HG03442 (cell line): ENCODE results near the gene GPC3.

Source experiments
- ATAC-seq: cut with Tn5 transposase; IDR thresholded peaks from one replicate; pipeline ENCODE4 v1.9.1; 2021; ENCODE audit warnings: mild to moderate bottlenecking, moderate library complexity; ENCODE audit not compliant: unreplicated experiment

The GPC3 gene

DNA sequence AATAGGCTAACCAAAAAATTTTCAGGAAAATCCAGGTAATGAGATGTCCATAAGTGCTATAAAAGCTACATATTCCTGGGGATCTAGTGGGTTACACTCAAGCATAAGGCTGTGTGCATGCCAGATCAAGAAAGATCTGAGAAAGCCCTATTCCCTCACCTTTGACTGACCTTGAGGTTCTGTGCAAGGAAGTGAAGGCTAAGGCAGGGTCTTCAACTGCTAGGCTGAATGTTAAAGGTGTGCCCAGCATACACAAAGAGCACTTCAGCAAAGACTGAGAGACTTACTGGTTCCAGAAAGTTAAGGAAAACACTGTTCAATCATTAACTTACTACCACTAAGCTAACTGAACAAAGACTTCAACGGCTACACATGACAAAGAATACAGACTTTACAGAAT lies 269.7 kb downstream of the GPC3 start:
- no peak for ATAC-seq

DNA sequence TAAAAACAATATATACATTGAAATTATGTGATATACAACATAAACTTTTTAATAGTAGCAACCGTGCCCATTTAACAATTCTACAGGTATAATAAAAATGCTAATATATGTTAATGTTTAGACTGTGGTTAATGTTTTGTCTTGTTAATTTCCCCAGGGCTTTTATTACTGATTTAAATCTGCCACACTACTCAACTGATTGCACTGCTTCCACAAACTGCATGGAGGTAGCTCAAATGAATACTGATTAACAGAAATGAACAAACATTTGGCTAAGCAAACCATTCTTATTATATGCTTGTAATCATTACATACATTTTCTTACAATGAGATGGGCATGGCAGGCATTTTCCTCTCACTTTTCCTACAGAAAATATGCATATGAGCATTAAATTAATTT lies 275.9 kb downstream of the GPC3 start:
- no peak for ATAC-seq

DNA sequence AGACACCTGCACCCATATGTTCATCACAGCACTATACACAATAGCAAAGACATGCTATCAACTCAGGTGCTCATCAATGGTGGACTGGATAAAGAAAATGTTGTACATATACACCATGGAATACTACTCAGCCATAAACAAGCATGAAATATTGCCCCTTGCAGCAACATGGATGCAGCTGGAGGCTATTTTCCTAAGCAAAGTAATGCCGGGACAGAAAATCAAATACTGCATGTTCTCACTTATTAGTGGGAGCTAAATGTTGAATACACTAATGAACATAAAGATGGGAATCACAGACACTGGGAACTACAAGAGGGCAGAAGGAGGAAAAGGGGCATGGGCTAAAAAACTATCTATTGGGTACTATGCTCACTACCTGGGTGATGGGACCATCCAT lies 278.5 kb downstream of the GPC3 start:
- ATAC-seq, result no peak

DNA sequence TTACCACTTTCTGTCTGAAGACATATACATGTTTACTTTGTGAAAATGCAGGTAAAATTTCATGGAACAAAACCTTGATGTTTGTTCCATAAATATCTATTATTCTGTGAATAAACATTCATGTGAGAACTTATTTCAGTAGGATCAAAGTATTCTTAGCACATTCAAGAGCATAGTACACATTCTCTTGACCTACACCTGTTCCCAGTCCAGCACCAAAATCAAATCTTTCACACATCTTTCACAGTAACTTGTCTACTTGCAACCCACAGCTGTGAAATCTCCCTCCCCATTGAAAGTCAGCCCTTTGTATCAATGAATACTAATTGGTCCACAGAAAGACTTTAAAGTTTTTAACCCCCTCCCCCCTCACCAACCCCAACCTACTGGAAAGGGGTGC lies 283.2 kb downstream of the GPC3 start:
- no peak for ATAC-seq

DNA sequence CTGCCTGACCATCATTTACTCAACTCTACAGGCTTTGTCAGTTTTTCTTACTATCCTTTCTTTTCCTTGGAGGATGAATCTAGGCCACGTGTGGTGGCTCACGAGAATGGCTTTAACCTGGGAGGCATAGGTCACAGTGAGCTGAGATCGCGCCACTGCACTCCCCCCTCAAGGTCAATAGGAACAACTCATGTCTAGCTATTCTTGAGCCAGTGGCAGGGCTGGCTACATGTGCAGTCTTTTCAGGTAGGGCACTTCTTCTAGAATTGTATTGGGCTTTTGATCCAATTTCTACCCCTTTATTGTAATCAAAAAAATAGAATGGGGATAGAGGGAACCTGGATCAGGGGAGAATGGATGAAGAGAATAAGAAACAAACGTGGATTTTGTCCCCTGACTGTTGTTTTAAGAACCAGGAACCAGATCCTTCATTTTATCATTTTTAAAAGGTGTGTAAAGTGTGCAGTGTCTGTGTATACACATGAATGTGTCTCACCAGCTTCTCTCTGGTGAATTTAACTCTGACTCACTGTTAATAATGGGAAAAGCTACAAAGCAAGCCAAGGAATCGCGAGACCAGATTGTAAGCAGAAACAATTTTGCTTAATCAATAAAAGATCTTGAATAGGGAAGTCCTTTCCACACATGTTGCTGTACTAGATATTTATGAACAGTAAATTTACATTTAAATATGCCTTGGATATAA lies 286.2 kb downstream of the GPC3 start:
- ATAC-seq, result no peak

DNA sequence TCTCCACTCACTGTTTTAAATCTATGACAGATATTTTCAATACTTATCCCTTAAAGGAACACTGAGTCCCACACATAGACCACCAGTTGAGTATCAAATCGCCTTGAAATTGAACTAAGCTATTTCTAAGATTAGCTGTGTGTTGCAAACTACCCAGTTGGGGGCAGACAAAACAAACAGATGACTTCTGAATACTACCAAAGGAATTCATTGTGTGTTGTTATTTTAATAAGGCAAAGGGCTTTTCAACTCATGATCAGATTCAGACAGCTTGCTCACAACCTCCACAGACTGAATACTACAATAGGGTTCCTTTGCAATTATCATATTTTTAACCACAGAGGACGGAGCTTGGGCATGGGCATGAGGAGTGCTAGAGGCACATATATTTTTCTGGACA lies 287.1 kb downstream of the GPC3 start:
- ATAC-seq, result no peak

DNA sequence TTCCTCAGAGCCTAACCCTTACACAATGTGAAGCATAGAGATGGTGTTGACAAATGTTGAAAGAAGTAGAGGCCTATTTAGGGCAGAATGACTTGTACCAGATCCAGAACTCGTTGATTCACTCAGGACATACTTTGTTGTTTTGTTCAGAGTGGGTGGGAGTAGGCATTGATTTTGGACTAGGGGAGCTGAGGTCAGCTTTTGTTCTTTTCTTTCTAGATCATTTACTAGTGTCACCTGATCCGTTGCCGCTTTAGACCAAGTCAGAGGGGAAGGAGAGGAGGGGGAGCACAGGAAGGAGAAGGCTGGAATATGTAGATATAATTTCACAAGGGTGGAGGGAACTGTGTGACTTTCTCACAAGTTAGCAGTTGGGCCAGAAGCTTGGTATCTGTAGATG lies 287.7 kb downstream of the GPC3 start:
- no peak for ATAC-seq

DNA sequence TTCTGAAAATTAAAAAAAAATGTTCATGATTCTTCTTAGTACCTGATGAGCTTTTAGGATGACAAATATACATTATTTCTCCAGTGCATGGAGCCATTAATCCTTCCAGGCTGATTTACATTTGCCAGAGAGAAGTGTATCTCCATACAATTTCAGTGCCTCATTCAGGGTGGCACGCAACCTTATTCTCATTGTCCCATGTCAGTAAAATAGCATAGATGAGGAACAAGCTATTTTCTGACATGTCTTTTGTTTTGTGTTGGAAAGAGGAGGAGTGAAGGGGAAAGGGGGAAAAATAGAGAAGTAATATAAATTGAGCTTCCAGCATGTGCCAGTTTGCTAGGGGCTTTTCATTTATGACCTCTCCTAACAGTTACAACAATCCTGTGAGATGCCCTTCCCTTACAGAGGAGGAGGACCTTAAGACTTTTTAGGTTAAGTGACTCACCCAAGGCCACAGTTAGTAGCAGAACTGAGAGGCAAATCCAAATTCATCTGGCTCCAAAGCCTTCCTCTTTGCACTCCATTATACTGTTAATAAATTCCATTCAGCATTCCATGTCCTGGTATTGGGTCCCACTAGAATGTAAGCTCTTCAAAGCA lies 295.3 kb downstream of the GPC3 start:
- ATAC-seq, result no peak

DNA sequence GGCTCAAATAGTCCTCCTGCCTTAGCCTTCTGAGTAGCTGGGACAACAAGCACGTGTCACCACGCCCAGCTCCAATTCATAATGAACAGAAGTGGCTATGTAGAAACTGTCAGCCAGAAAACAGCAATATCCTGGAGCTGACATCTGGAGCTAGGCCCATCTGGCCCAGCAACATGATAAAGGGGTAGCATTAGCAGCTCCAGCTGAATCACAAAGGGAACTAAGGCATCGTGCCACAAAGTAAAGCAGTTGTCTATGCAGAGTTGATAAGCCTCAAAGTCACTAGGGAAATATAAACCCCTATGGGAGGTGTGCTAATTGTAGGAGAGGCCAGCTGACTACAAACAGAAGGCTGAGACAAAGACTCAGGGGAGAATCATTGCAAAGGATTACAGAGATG lies 299.6 kb downstream of the GPC3 start:
- ATAC-seq, result no peak

DNA sequence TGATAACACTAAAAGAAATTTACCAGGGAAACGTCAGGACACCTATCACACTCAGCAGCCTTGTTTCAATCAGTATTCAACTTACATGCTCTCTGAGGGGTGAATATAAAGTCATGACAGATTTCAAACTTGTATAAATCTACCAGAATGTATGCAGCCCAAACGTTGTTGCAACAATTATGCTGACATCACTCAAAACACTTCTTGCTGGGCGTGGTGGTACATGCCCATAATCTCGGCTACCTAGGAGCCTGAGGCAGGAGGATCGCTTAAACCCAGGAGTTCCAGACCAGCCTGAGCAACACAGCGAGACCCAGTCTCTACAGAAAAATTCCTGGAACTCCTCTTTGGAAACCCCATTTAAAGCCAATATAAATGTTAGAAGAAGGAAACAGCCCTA lies 303.5 kb downstream of the GPC3 start:
- ATAC-seq, result no peak

DNA sequence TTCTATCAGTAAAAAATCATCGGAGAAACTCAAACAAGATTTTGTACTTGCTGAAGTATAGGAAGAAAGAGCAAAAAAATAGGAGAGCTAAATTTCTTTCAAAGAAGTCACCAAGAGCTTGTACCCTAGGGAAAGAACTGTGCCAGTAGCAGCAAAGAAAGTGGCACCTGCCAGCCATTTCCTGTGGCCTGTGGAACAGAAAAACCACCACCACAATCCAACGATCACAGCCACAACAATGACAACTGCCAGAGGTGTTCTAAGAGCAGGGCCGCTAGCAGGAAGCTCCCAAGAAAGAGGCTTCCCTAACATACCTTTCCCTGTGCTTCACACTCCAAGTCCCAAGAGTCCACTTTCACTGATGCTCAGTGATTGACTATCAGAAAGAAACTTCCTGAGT lies 304.0 kb downstream of the GPC3 start:
- no peak for ATAC-seq

DNA sequence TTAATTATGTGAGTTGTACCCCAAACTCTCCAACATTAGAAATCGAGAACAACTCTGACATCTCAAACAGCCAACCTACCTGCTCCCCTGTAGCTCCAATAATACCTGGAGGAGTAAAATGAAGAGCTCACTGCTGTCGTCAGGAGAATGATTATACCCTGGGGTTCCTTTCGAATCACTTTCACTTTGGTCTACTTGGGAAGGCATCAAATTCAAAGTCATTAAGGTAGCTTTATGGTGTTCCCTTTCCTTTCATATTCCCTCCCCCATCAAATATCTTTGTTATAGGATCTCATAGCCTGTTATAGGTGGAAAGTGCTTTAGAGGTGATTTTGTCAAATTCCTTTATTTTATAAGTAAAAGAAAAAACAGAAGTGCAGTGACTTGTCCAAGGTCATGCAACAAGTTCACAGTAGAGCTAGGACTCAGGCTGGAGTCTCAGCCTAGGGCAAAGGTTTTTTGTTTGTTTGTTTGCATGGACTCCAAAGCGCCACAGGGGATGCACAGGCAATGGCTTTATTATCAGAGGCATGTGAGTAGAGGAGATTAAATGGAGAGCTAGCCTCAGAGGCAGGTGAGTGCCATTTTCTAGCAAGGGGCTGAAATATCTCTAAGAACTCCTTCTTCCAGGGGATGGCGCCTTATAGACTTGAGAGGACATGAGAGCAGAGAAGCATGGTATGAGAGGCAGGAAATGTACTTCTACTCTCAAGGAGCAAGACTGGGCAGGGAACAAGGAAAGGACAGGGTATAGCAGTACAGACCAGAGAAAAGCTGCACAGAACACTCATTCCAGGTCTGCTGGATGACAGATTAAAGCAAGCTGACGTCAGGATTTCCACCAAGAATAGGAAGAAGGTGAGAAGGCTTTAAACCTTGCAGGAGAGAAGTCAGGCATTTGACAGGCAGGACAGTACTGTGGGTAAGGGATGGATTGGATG lies 308.0 kb downstream of the GPC3 start:
- no peak for ATAC-seq

DNA sequence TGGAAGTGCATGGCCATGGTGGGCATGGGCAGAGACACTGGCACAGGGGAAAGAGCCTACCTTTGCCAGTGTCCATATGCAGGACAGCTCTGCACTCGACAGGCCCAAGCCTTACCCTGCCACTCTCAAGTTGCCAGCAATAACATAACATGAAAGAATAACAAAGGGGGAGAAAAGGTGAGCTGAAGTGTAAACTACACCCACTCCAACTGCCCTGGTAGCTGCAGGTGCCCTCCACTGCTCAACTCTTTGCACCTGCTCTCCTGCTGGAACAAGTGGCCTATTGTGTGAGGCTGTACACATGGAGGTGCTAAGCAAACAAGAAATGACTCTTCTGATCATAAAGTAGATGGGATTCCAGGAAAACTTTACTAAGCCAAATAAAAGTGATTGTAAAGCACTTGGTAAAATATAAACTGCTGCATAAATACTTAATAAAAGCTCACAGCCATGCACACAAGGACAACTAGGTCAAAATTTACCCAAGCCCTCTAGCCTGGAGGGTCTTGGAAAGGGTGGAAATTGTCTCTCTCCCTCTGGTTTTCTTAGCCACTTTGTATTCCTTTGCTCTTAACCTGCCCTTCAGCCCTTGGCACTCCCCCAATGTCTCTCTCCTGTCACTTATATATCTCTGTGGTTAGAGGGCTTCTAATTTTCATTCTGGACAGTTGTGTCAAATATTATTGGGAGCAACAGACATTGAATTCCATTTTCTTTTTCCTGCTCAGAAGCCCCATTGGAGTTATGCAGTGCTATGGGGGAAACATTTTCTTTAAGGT lies 308.9 kb downstream of the GPC3 start:
- no peak for ATAC-seq

DNA sequence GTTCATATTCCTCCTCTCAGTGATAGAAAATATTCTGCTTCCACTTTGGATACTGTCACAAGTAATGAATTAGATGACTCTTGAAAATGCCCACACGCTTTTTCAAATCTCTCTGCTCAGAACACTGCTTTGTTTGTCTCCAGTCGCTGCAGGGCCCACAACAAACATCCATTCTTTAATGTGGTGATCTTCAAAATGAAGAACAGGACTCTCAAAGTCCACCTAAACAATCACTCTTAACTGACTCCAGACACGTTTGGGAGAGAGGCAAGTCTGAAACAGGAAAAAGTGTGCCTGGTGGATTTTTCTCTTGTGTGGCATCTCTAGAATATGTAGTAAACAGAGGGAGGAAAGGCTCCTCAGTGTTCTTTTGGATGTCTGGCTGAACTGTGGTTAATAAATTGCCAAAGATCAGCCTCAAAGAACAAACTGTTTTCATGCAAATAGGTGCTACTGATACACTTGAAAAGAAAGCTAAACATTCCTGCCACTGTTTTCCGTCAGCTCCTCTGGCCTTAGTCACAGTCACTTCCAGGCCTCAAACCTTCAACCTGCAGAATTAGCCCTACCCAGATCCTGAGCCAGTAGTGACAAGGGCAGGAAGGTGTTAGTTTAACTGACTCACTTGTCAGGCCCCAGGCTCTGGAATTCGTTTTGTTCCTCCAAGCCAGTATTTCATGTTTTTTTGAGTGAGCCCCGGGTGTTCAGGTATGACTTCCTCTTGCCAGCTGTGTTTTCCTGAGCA lies 310.5 kb downstream of the GPC3 start:
- no peak for ATAC-seq

DNA sequence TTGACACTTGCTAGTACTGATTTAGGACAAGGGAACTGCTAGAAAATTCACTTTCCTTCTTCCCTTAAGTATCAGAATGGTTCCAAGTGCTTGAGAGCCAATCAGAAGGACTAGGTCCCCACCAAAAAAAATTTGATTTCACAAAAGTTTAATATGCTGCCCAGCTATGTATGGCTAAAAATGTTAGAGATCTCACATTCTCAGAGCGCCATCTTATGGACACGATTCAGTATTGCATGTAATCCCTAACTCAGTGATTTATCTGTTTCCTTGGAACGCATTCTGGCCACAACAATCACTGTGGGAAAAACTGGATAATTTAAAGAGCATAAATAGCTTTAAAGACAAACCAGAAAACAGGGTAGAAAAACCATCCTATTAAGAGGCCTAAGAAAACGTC lies 315.0 kb downstream of the GPC3 start:
- ATAC-seq, result no peak

DNA sequence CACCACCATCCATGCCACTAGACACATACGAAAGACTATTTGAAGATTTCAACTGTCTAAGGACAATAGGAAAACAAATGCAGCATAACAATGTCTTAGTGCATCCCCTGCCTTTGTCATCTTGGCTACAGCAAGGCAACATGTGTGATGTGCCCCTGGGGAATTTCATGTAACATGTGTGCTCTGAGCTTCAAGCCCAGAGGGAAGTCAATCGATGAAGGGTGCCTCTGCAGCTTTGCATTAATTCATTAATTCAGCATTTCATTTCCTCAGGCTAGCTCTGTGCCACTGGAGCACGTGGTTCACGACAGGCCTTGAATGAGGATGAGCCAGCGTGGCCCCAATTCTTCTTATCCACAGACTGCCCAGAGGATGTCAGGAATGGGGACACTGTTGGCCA lies 316.2 kb downstream of the GPC3 start:
- ATAC-seq, result no peak

DNA sequence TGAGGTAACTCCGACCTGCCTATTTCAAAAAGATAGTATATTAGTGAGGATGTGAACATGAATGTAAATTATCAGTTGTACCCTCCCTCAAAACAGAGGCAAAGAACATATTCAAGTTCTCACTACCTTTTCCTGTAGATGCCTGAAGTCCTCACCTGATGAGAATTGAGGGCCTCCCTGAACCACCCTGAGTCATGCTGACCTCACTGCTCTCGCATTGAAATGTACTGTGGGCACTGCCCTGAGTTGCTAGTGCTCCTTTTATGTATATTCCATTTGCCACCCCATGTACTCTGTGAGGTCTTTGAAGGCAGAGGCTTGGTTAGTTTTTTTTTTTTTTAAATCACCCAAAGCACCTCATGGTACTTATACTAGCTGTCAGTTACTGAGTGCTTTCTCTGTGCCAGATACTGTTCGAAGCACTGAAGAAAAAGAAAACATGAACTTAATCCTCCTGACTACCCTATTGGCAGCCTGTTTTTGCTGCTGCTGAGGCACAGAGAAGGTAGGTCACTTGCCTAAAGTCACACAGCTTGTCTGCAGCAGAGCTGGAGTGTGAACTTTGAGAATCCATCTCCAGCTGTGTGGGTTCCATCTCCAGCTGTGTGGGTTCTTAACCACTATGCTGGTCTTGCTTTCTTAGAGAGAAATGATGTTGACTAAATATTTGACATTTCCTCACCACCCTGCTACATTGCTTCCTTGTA lies 317.0 kb downstream of the GPC3 start:
- no peak for ATAC-seq

DNA sequence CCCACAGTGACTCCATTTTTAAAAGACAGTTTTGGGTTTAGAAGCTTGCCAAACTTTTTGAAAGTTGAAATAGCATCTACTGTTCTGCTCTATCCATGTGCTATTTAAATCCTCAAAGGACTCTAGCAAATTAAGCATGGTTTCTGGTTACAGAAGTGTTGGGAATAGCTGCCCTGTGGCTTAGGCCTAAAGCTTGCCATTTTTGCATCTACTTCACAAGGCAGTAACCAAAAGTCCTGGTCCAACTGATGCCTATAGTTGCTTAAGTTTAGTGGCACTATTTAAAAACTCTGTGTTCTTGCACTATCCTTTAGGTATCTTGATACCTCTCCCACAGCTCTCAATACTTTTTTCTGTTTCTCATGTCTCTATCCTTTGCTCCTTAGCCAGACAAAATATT lies 319.1 kb downstream of the GPC3 start:
- ATAC-seq, result no peak

DNA sequence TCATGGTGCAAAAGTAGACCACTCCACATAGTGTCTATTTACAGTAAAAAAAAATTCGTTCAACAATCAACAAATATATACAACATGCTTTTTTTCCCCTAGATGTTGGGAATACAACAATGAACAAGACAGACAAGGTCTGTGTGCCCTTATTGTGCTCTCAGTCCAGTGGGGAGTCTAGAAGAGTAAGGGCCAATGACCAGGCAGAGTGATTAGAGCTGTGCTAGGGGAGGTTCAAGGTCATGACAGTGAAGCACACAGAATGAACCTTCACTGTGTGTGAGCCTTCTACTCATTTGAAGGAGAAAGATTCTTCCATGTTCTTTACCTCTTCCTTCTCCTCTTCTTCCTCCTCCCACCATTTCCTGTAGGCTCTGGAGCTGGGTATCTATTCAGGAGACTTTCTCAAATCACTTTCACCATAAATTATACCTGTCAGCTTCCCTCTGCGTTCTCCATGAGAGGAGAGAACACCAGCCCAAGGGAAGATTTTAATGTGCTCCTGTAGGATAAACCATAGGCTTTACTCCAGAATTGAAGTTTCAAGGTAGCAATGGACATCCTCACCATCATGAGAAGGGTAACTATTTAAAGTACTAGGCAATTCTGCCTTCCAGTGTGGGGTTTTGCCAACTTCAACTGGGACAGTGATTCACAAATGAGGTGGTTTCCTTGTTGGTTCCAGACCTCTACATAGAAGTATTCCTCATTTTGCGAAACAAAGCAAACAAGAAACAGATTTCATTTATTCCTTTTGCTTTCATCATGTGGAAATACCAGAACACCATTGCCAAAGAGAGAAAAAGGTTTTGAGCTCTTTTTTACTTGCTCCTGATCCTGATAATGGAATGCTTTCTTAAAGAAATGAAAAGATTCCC lies 323.2 kb downstream of the GPC3 start:
- no peak for ATAC-seq
